ENCODE data around the gene GDF2. TPM values are rescaled to one million over a fixed set of nuclear protein-coding genes. Genes with fewer than 3 reads are reported as not detected.

The GDF2 gene
- total RNA-seq = not detected

GRCh38 chr10:47322300-47323061, at the start of gene GDF2:
TSS of gene GDF2 (plus strand) at chr10:47322454. CDS start at chr10:47322669, 215 bp downstream.
- TF ChIP-seq CTCF (IDR thresholded peaks at IDR 0.05) = no peak
- no peak for TF ChIP-seq POLR2A (IDR thresholded peaks at IDR 0.05)
- Histone ChIP-seq H3K4me1 (no peaks in the 10 kb centered on the region), H3K27me3 (no peaks in the 10 kb centered on the region), H3K36me3 (no peaks in the 10 kb centered on the region), H3K9me3 (no peaks in the 10 kb centered on the region), H3K4me3 (no peak within 1 kb of the TSS), H3K27ac (no peak within 1 kb of the TSS)
- intact Hi-C loops (cut with DNase I; ENCODE audit: low total_unique reads) = no loop called here
- no peak for DNase-seq

GRCh38 chr10:47276071-47276470, 46.2 kb upstream of the GDF2 start:
- DNase-seq = no peak
- Histone ChIP-seq H3K9me3 (no peaks in the 10 kb centered on the region), H3K4me1 (no peaks in the 10 kb centered on the region), H3K27me3 (no peaks in the 10 kb centered on the region), H3K4me3 (no peak overlapping the region), H3K27ac (no peak overlapping the region), H3K36me3 (no peaks in the 10 kb centered on the region)
- intact Hi-C loops (cut with DNase I; ENCODE audit: low total_unique reads) = no loop called here
- TF ChIP-seq POLR2A (IDR thresholded peaks at IDR 0.05) = no peak
- TF ChIP-seq CTCF (IDR thresholded peaks at IDR 0.05) = no peak

GRCh38 chr10:47276576-47277351, 45.5 kb upstream of the GDF2 start:
- H3K9me3 ChIP-seq = no peaks in the 10 kb centered on the region
- H3K27ac ChIP-seq = no peak overlapping the region
- intact Hi-C loops (cut with DNase I; ENCODE audit: low total_unique reads) = no loop called here
- H3K4me3 ChIP-seq = no peak overlapping the region
- no peak for DNase-seq
- no peaks in the 10 kb centered on the region for H3K4me1 ChIP-seq
- H3K27me3 ChIP-seq = no peaks in the 10 kb centered on the region
- TF ChIP-seq CTCF (IDR thresholded peaks at IDR 0.05) (no peak), POLR2A (IDR thresholded peaks at IDR 0.05) (no peak)
- no peaks in the 10 kb centered on the region for H3K36me3 ChIP-seq

GRCh38 chr10:47277352-47278151, 44.7 kb upstream of the GDF2 start:
- Histone ChIP-seq H3K4me1 (no peaks in the 10 kb centered on the region), H3K27me3 (no peaks in the 10 kb centered on the region), H3K27ac (no peak overlapping the region), H3K9me3 (no peaks in the 10 kb centered on the region), H3K36me3 (no peaks in the 10 kb centered on the region), H3K4me3 (no peak overlapping the region)
- no peak for DNase-seq
- intact Hi-C loops (cut with DNase I; ENCODE audit: low total_unique reads) = loop anchor here (2.0 kb wide), 1 partner anchor 45 kb away; no protein-coding TSS in a partner anchor
- TF ChIP-seq POLR2A (IDR thresholded peaks at IDR 0.05) = no peak
- no peak for TF ChIP-seq CTCF (IDR thresholded peaks at IDR 0.05)

Data from uterus (tissue), 4 donors.